Caco-2 (cell line): Measurements from ENCODE around the gene ONECUT1. TPM values are rescaled to one million over a fixed set of nuclear protein-coding genes. Genes with fewer than 3 reads are reported as not detected.

Source experiments
- total RNA-seq: library from RNA; stranded (reverse); gene quantifications from 2 replicates; pipeline ENCODE4 v1.2.3, GENCODE V29; 2022

ONECUT1 gene
- total RNA-seq, 1 experiment from 2014 or later: 0.68 TPM

Other genes starting within 250 kb of the ONECUT1 start
- gene ARPP19, start 221.3 kb downstream of the ONECUT1 start, total RNA-seq: 164 and 184 TPM in 2 replicates
- 17.6 and 18.4 TPM in 2 replicates for gene ATOSA, start 110.9 kb downstream of the ONECUT1 start, total RNA-seq